Hepatocyte (in vitro differentiated cells): Measurements from ENCODE around the gene PTPRN2. TPM values are rescaled to one million over a fixed set of nuclear protein-coding genes. Genes with fewer than 3 reads are reported as not detected.
"Not testable (repeated sequence)": the region's sequence is repeated elsewhere in the genome, so short reads cannot be mapped to it uniquely, and the experiment has no call there.

ENCODE experiments used
- DNase-seq: peaks from one replicate; pipeline ENCODE4 v3.0.0-alpha.2; 2016; ENCODE audit warnings: low spot score
- H2AFZ ChIP-seq: fragments of 200-600 bp; sonication (generic); 2 replicates; pipeline ENCODE4 v1.6.0; 2016; ENCODE audit warnings: antibody characterized with exemption, mild to moderate bottlenecking
- H3K27ac ChIP-seq: fragments of 200-600 bp; sonication (generic); 2 replicates; pipeline ENCODE4 v1.5.1; 2016; ENCODE audit warnings: mild to moderate bottlenecking
- H3K27me3 ChIP-seq: fragments of 200-600 bp; sonication (generic); 2 replicates; pipeline ENCODE4 v1.6.1; 2016
- H3K36me3 ChIP-seq: fragments of 200-600 bp; sonication (generic); replicated peaks from 2 replicates; pipeline ENCODE4 v1.5.1; 2016; ENCODE audit warnings: low read depth; ENCODE audit not compliant: insufficient read depth
- H3K4me1 ChIP-seq: fragments of 200-600 bp; sonication (generic); 2 replicates; pipeline ENCODE4 v1.5.1; 2016; ENCODE audit warnings: mild to moderate bottlenecking, moderate library complexity; ENCODE audit not compliant: insufficient read depth
- H3K4me2 ChIP-seq: fragments of 200-600 bp; sonication (generic); 2 replicates; pipeline ENCODE4 v1.6.0; 2016
- H3K4me3 ChIP-seq: fragments of 200-600 bp; sonication (generic); 2 replicates; pipeline ENCODE4 v1.5.1; 2016; ENCODE audit warnings: mild to moderate bottlenecking
- H3K79me2 ChIP-seq: fragments of 200-600 bp; sonication (generic); 2 replicates; pipeline ENCODE4 v1.6.0; 2017; ENCODE audit warnings: mild to moderate bottlenecking
- H3K9me2 ChIP-seq: fragments of 200-600 bp; sonication (generic); replicated peaks from 2 replicates; pipeline ENCODE4 v1.6.0; 2017; ENCODE audit warnings: mild to moderate bottlenecking; ENCODE audit not compliant: insufficient read depth
- H3K9me3 ChIP-seq: fragments of 200-600 bp; sonication (generic); 2 replicates; pipeline ENCODE4 v1.5.1; 2016; ENCODE audit warnings: low read depth, mild to moderate bottlenecking
- H4K20me1 ChIP-seq: fragments of 200-600 bp; sonication (generic); 2 replicates; pipeline ENCODE4 v1.6.0; 2016; ENCODE audit warnings: mild to moderate bottlenecking; ENCODE audit not compliant: insufficient read depth, poor library complexity, severe bottlenecking
- EZH2 ChIP-seq: fragments of 200-600 bp; sonication (generic); IDR thresholded peaks from 2 replicates; pipeline ENCODE4 v1.6.1; 2016; ENCODE audit warnings: antibody characterized with exemption, mild to moderate bottlenecking, borderline replicate concordance
- EZH2phosphoT487 ChIP-seq: fragments of 200-600 bp; sonication (generic); IDR thresholded peaks from one replicate; pipeline ENCODE4 v1.6.1; 2018; ENCODE audit warnings: antibody characterized with exemption, mild to moderate bottlenecking, low read depth, moderate library complexity; ENCODE audit not compliant: unreplicated experiment, severe bottlenecking
- WGBS: methylation state at CpG from one replicate; pipeline ENCODE4 v1.1.6; 2016; ENCODE audit warnings: low lambda C conversion rate; ENCODE audit errors: missing lambda C conversion rate; 5-methylcytosine and 5-hydroxymethylcytosine counted together
- polyA plus RNA-seq: library from polyadenylated mRNA; unstranded; fragments of >200 nt; fragmentation: Nextera tagmentation; extraction: Ambion mirVana; gene quantifications from 2 replicates; pipeline ENCODE4 v1.2.1, GENCODE V29; 2016
- total RNA-seq: library from RNA; depleted of rRNA; stranded (reverse); fragments of >200 nt; gene quantifications from 2 replicates; pipeline ENCODE4 v1.2.3, GENCODE V29; 2014
- TF ChIP-seq, protein P1 (sequence below): fragments of 200-600 bp; sonication (generic); IDR thresholded peaks from 2 replicates; pipeline ENCODE4 v1.5.1; 2016; ENCODE audit warnings: antibody characterized with exemption, mild to moderate bottlenecking; ENCODE audit not compliant: poor library complexity

Gene PTPRN2
- total and polyA plus RNA-seq, 2 experiments from 2014 or later, result 2.1 to 3.3 TPM

DNA sequence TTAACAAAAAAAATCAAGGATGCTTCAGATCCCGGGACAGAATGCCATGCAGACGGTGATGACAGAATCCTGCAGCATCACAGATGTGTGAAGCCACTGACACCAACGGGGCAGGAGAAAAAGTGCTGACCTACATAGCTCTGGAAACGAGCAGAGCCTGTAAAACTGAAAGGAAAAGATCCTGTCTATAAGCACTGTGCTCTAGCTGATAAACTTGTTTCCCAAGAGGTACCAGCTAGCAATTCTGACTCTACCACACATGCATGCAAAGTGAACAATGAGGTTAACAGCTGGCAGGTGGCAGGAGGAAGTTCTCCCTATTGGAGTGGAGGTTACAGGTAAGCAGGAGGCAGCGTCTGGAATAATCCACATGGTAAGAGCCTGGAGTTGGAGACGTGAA is 75.6 kb downstream of the PTPRN2 start:
- Histone ChIP-seq H3K9me2 (no peaks in the 10 kb centered on the region), H3K4me2 (no peak overlapping the region), H4K20me1 (no peaks in the 10 kb centered on the region), H3K36me3 (no peaks in the 10 kb centered on the region), H3K79me2 (no peaks in the 10 kb centered on the region), H3K4me1 (no peaks in the 10 kb centered on the region), H3K9me3 (no peaks in the 10 kb centered on the region), H3K4me3 (no peak overlapping the region), H3K27me3 (no peaks in the 10 kb centered on the region), H3K27ac (no peak overlapping the region), H2AFZ (no peak overlapping the region)
- TF ChIP-seq, protein P1, sequence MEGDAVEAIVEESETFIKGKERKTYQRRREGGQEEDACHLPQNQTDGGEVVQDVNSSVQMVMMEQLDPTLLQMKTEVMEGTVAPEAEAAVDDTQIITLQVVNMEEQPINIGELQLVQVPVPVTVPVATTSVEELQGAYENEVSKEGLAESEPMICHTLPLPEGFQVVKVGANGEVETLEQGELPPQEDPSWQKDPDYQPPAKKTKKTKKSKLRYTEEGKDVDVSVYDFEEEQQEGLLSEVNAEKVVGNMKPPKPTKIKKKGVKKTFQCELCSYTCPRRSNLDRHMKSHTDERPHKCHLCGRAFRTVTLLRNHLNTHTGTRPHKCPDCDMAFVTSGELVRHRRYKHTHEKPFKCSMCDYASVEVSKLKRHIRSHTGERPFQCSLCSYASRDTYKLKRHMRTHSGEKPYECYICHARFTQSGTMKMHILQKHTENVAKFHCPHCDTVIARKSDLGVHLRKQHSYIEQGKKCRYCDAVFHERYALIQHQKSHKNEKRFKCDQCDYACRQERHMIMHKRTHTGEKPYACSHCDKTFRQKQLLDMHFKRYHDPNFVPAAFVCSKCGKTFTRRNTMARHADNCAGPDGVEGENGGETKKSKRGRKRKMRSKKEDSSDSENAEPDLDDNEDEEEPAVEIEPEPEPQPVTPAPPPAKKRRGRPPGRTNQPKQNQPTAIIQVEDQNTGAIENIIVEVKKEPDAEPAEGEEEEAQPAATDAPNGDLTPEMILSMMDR, result no peak
- no peak for TF ChIP-seq EZH2phosphoT487
- no peak for TF ChIP-seq EZH2
- no peak for DNase-seq
- WGBS, result 80% methylated on average over 6 of the region's 6 CpGs

DNA sequence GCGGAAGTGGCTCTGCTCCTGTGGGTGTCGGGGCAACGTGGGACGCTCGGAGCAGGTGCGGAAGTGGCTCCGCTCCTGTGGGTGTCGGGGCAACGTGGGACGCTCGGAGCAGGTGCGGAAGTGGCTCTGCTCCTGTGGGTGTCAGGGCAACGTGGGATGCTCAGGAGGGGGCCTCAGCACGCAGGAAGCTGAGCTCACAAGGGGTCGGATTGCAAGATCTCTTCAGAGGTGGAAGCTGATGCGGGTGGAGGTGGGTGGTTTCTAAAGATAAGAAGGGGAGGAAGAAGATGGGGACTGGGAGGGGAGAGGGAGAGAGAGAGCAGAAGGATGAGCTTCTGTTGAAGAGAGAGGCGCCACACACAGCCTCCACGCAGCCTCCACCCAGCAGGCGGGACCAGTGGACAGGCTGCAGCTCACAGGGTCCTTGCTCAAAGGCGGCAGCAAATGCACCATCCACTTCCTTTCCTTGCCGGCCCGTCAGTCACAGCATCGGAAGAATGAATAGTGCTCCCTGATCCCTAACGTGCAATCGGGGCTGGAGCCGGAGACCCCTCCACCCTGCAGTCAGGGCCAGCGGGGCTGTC is 78.7 kb downstream of the PTPRN2 start:
- TF ChIP-seq EZH2, result no peak
- TF ChIP-seq EZH2phosphoT487, result no peak
- TF ChIP-seq, protein P1, result no peak
- Histone ChIP-seq H3K4me3 (no peak overlapping the region), H3K27me3 (no peaks in the 10 kb centered on the region), H4K20me1 (no peaks in the 10 kb centered on the region), H3K9me2 (no peaks in the 10 kb centered on the region), H3K4me2 (no peak overlapping the region), H3K4me1 (no peaks in the 10 kb centered on the region), H3K27ac (no peak overlapping the region), H3K36me3 (no peaks in the 10 kb centered on the region), H2AFZ (no peak overlapping the region), H3K79me2 (no peaks in the 10 kb centered on the region), H3K9me3 (no peaks in the 10 kb centered on the region)
- DNase-seq, result no peak
- WGBS, result 87% methylated on average over 16 of the region's 27 CpGs

DNA sequence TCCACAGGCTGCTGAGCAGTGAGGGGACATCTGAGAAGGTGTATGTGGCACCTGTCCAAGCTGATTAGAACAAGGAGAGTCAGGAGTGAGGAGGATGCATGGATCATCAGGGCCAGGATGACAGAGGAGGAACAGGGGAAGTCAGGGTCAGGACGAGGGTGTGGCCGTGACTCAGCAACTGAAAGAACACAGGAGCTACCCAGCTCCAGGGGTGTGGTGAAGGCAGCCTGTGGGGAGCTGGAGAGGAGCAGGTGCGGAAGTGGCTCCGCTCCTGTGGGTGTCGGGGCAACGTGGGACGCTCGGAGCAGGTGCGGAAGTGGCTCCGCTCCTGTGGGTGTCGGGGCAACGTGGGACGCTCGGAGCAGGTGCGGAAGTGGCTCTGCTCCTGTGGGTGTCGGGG is 79.3 kb downstream of the PTPRN2 start:
- not testable (repeated sequence) for H3K27me3 ChIP-seq, H2AFZ ChIP-seq, H3K4me3 ChIP-seq, H4K20me1 ChIP-seq, H3K27ac ChIP-seq, H3K79me2 ChIP-seq, H3K36me3 ChIP-seq, H3K4me2 ChIP-seq, H3K9me2 ChIP-seq, H3K9me3 ChIP-seq, H3K4me1 ChIP-seq
- WGBS, result 92% methylated on average over 6 of the region's 16 CpGs
- DNase-seq, result peak; percentile 44

DNA sequence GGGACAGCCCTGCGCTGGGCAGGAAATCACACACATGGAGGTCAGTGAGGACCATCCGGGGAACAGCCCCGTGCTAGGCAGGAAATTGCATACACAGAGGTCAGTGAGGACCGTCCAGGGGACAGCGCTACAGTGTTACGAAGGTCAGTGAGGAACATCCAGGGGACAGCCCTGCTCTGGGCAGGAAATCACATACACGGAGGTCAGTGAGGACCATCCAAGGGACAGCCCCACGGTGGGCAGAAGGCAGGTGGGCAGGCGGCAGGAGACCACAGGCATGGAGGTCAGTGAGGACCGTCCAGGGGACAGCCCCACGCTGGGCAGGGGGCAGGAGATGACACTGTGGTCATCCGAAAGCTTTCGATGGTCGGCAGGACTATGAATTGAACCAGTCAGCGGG is 79.7 kb downstream of the PTPRN2 start:
- no peak overlapping the region for H3K4me2 ChIP-seq
- H3K4me3 ChIP-seq, result no peak overlapping the region

DNA sequence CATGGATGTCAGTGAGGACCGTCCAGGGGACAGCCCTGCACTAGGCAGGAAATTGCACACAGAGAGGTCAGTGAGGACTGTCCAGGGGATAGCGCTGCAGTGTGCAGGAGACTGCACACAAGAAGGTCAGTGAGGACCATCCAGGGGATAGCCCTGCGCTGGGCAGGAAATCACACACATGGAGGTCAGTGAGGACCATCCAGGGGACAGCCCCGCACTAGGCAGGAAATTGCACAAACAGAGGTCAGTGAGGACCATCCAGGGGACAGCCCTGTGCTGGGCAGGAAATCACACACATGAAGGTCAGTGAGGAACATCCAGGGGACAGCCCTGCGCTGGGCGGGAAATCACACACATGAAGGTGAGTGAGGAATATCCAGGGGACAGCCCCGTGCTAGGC is 80.4 kb downstream of the PTPRN2 start:
- not testable (repeated sequence) for H4K20me1 ChIP-seq, H3K79me2 ChIP-seq, DNase-seq, H3K4me3 ChIP-seq, H3K27ac ChIP-seq, H3K4me1 ChIP-seq, H3K27me3 ChIP-seq, H3K9me2 ChIP-seq, H2AFZ ChIP-seq, H3K36me3 ChIP-seq, H3K9me3 ChIP-seq, H3K4me2 ChIP-seq
- 95% methylated on average over 7 of the region's 7 CpGs for WGBS

More for the DNA sequence above, 79.7 kb downstream of the PTPRN2 start:
- H3K36me3 ChIP-seq, result no peaks in the 10 kb centered on the region
- H2AFZ ChIP-seq, result no peak overlapping the region
- no peaks in the 10 kb centered on the region for H4K20me1 ChIP-seq
- TF ChIP-seq EZH2phosphoT487, result no peak
- TF ChIP-seq EZH2, result no peak
- no peaks in the 10 kb centered on the region for H3K9me2 ChIP-seq
- no peaks in the 10 kb centered on the region for H3K27me3 ChIP-seq
- no peaks in the 10 kb centered on the region for H3K4me1 ChIP-seq
- no peaks in the 10 kb centered on the region for H3K9me3 ChIP-seq
- WGBS, result 93% methylated on average over 15 of the region's 15 CpGs
- no peak for DNase-seq
- no peaks in the 10 kb centered on the region for H3K79me2 ChIP-seq
- H3K27ac ChIP-seq, result no peak overlapping the region
